Activated naive CD4-positive, alpha-beta T cell treated with anti-CD3 and anti-CD28 coated beads for 36 hours (primary cell): ENCODE results near the gene FADS1. TPM values are rescaled to one million over a fixed set of nuclear protein-coding genes. Genes with fewer than 3 reads are reported as not detected.
A peak's percentile ranks its signal among the peaks of the same experiment; 100 is the strongest.

ENCODE experiments used
- CTCF ChIA-PET: fragments of 350-600 bp; sonication (Branson Sonifier 250); formaldehyde crosslinking; loops from one replicate; lab custom pipeline; 2021; ENCODE audit warnings: antibody characterized with exemption; lab: Charles Lee
- DNase-seq: peaks from one replicate; pipeline ENCODE4 v3.0.0-alpha.2; 2020
- H3K27ac Mint-ChIP-seq: one replicate; pipeline ENCODE4 v1.8.0; 2021; ENCODE audit warnings: mild to moderate bottlenecking, mixed read lengths
- H3K27me3 Mint-ChIP-seq: one replicate; pipeline ENCODE4 v1.8.0; 2021; ENCODE audit warnings: low read depth, mixed read lengths
- H3K36me3 Mint-ChIP-seq: one replicate; pipeline ENCODE4 v1.8.0; 2021; ENCODE audit warnings: low read depth, mixed read lengths
- H3K4me1 Mint-ChIP-seq: one replicate; pipeline ENCODE4 v1.8.0; 2021; ENCODE audit warnings: low read depth, mixed read lengths
- H3K4me3 Mint-ChIP-seq: one replicate; pipeline ENCODE4 v1.8.0; 2021; ENCODE audit warnings: mild to moderate bottlenecking, moderate library complexity, mixed read lengths
- H3K9me3 Mint-ChIP-seq: one replicate; pipeline ENCODE4 v1.8.0; 2021; ENCODE audit warnings: mixed read lengths
- intact Hi-C: fragments of 100-400 bp; cut with micrococcal nuclease; formaldehyde crosslinking; loops from one replicate; pipeline ENCODE4 v1.15.1; 2023
- total RNA-seq, 2 experiments: library from RNA; stranded (reverse); gene quantifications; one replicate each; pipeline ENCODE4 v1.2.3, GENCODE V29; 2021

FADS1 gene
- total RNA-seq, 2 experiments from 2014 or later = 12.1 to 12.8 TPM

- H3K9me3 Mint-ChIP-seq = no peaks in the 10 kb centered on the region
- no peak for DNase-seq
- intact Hi-C loops = no loop called here
- H3K4me3 Mint-ChIP-seq = no peak overlapping the region
- no peaks in the 10 kb centered on the region for H3K27me3 Mint-ChIP-seq
- H3K4me1 Mint-ChIP-seq = no peaks in the 10 kb centered on the region
- H3K36me3 Mint-ChIP-seq = peaks cover 16% of the 10 kb centered on the region
- H3K27ac Mint-ChIP-seq = no peak overlapping the region
- CTCF ChIA-PET = interaction anchor here (1.5 kb wide), 1 partner anchor 13 kb away, joined by 4 read pairs; no protein-coding TSS in a partner anchor
Measured at GRCh38 chr11:61784506-61784805, 32.3 kb downstream of the FADS1 start.

DNA sequence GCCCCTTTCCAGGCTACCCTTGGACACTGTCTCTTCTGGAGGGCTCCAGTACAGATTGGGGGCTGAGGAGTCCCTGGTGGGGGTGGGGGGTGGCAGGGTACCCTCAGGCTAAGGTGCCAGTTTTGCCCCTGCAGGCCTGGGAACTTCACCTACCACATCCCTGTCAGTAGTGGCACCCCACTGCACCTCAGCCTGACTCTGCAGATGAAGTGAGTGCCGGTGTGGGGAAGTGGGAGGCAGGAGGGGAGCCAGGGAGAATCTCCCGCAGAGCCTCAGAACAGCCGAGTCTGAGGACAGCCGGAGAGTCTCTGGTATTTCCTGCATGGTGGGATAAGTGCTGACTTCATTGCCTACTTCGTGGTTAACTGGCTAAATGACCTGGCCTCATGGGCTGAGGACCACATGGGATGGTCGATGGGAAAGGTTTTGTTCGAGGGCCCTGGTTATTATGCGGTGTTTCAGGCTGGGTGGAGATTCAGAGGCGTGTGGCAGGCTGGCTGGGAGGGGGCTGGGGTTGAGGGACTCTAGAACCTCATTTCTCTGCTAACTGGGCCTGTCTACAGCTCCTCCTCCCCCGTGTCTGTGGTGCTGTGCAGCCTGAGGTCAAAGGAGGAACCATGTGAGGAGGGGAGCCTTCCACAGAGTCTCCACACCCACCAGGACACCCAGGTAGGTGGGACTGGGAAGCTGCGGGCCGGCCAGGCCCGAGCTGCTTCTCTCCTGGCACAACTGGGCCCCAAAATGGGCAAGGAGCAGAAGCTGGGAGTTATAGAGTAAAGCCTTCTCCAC is 32.9 kb downstream of the FADS1 start:
- DNase-seq = no peak
- no peak overlapping the region for H3K4me3 Mint-ChIP-seq
- no peak overlapping the region for H3K27ac Mint-ChIP-seq
- H3K36me3 Mint-ChIP-seq = peaks cover 12% of the 10 kb centered on the region
- no peaks in the 10 kb centered on the region for H3K4me1 Mint-ChIP-seq
- intact Hi-C loops = no loop called here
- H3K27me3 Mint-ChIP-seq = no peaks in the 10 kb centered on the region
- CTCF ChIA-PET = interaction anchor here (1.5 kb wide), 1 partner anchor 13 kb away, joined by 4 read pairs; no protein-coding TSS in a partner anchor
- H3K9me3 Mint-ChIP-seq = no peaks in the 10 kb centered on the region

GRCh38 chr11:61782841-61783240 is 34.0 kb downstream of the FADS1 start:
- Mint-ChIP-seq H3K27ac (no peak overlapping the region), H3K36me3 (peaks cover 6% of the 10 kb centered on the region)
- CTCF ChIA-PET = no interaction called here

DNA sequence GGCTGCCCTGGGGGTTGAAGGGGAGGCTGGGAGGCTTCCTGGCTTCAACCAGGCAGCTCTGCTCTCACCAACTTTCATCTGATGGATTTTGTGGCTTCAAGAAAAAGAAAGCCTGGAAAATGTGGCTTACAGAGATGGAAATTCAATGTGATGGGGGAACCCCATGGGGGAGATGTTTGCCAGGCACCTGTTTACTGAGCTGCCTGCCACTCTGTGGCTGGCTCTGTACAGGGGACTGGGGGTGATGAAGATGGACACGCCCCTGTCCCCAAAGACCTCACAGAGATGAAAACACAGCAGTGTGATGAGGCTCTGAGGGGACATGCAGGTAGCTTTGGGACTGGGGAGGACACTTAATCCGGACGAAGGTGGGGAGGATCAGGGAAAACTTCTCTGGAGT is 34.5 kb downstream of the FADS1 start:
- no peak overlapping the region for H3K27ac Mint-ChIP-seq
- no peak for DNase-seq
- H3K4me3 Mint-ChIP-seq = no peak overlapping the region
- peaks cover 3% of the 10 kb centered on the region for H3K27me3 Mint-ChIP-seq
- CTCF ChIA-PET = interaction anchor here (0.6 kb wide), 1 partner anchor 164 kb away, joined by 3 read pairs; no protein-coding TSS in a partner anchor
- peaks cover 5% of the 10 kb centered on the region for H3K4me1 Mint-ChIP-seq
- H3K9me3 Mint-ChIP-seq = no peaks in the 10 kb centered on the region
- intact Hi-C loops = no loop called here
- peaks cover 6% of the 10 kb centered on the region for H3K36me3 Mint-ChIP-seq

More at GRCh38 chr11:61782841-61783240, 34.0 kb downstream of the FADS1 start:
- peaks cover 3% of the 10 kb centered on the region for H3K27me3 Mint-ChIP-seq
- H3K4me1 Mint-ChIP-seq = peaks cover 4% of the 10 kb centered on the region
- no peak overlapping the region for H3K4me3 Mint-ChIP-seq
- DNase-seq = no peak
- no peaks in the 10 kb centered on the region for H3K9me3 Mint-ChIP-seq
- intact Hi-C loops = no loop called here

DNA sequence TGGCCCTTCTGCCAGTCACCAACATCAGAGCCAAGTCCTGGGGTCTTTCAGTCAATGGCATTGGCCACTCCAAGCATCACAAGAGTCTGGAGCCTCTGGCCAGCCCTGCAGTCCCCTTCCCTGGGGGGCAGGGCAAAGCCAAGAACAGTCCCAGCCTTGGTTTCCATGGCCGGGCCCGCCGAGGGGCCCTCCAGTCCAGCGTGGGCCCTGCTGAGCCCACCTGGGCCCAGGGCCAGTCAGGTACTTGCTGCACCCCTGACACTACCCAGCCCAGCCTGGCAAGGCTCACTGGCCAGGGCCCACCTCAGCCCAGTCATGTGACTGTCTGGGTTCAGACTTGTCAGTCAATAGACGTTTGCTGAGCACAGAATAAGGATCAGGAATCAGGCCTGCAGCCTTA is 35.2 kb downstream of the FADS1 start:
- H3K4me1 Mint-ChIP-seq = peaks cover 10% of the 10 kb centered on the region
- H3K27me3 Mint-ChIP-seq = peaks cover 3% of the 10 kb centered on the region
- intact Hi-C loops = no loop called here
- DNase-seq = no peak
- CTCF ChIA-PET = no interaction called here
- peaks cover 6% of the 10 kb centered on the region for H3K36me3 Mint-ChIP-seq
- no peak overlapping the region for H3K4me3 Mint-ChIP-seq
- H3K9me3 Mint-ChIP-seq = no peaks in the 10 kb centered on the region
- H3K27ac Mint-ChIP-seq = no peak overlapping the region

DNA sequence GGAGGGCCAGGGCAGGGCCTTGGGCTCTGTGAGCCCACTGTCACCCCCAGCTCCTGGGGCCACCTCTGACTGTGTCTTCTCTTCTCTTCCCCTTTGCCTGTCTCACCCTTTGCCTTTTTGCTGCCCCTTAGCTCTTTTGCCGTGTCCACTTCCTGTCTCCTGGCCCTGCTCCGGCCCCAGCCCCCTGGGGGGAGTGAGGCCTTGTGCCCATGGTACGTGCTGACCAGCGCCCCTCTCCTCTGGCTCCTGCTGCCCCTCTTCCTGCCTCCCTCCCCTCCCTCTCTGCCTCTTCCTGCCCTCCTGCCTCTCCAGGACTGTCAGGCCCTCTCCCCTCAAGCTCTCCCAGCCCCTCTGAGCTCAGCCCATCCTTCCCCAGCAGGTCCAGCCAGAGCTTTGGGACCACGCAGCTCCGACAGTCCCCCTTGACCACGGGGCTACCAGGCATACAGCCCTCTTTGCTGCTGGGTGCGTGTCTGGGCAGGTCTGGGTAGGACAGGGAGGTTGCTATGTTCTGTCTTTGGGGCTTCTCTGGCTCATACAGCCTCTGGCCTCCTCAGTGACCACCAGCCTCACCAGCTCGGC is 36.1 kb downstream of the FADS1 start:
- H3K4me3 Mint-ChIP-seq = no peak overlapping the region
- no peak overlapping the region for H3K27ac Mint-ChIP-seq
- peaks cover 13% of the 10 kb centered on the region for H3K4me1 Mint-ChIP-seq
- peaks cover 3% of the 10 kb centered on the region for H3K27me3 Mint-ChIP-seq
- CTCF ChIA-PET = interaction anchor here (0.6 to 1.1 kb wide), 2 partner anchors 13 to 215 kb away, joined by 3 read pairs; no protein-coding TSS in a partner anchor
- DNase-seq = no peak
- intact Hi-C loops = no loop called here
- H3K9me3 Mint-ChIP-seq = no peaks in the 10 kb centered on the region
- peaks cover 6% of the 10 kb centered on the region for H3K36me3 Mint-ChIP-seq

DNA sequence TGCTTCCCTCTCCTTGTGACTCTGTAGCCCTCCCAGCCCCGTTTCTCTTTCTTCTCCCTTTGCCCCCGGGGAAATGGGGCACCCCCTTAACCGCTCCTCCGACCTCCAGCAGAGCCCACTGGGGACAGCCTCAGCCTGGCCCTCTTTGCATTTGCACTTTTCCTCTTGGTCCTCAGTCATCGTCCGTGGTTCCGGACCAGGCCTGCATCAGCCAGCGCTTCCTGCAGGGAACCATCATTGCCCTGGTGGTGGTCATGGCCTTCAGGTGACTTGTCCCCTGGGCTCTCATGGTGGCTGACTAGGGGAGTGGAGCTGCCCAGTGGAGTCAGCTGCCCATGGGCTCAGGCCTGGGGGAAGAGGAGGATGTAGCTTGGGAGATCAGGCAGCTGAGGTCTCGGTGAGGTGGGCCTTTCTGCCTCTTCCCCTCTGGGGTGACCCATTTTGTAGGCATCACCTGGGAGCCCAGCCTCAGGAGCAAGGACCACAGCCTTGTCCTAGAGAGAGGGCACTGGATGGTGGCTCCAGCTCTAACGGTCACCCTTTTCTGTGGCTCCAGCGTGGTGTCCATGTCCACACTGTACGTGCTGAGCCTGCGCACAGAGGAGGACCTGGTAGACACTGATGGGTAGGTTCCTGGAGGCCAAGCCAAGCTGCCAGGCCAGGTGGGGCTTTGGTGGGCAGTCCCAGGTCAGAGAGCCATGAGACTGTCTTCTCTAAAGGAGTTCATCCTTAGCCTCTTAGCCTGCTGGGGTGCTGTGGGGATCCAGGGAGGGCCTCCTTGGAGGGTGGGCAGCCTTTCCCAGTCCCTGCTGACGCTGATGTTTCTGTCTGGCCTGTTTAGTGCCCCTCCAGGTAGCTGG is 36.9 kb downstream of the FADS1 start:
- no peaks in the 10 kb centered on the region for H3K9me3 Mint-ChIP-seq
- H3K27ac Mint-ChIP-seq = no peak overlapping the region
- no peak for DNase-seq
- no peak overlapping the region for H3K4me3 Mint-ChIP-seq
- H3K4me1 Mint-ChIP-seq = peaks cover 13% of the 10 kb centered on the region
- intact Hi-C loops = no loop called here
- peaks cover 5% of the 10 kb centered on the region for H3K36me3 Mint-ChIP-seq
- CTCF ChIA-PET = interaction anchor here (0.6 to 1.1 kb wide), 2 partner anchors 14 to 216 kb away, joined by 3 read pairs; no protein-coding TSS in a partner anchor
- H3K27me3 Mint-ChIP-seq = peaks cover 3% of the 10 kb centered on the region

- CTCF ChIA-PET = no interaction called here
- Mint-ChIP-seq H3K27me3 (peaks cover 3% of the 10 kb centered on the region), H3K36me3 (peaks cover 2% of the 10 kb centered on the region), H3K9me3 (no peaks in the 10 kb centered on the region), H3K27ac (no peak overlapping the region), H3K4me1 (peaks cover 13% of the 10 kb centered on the region), H3K4me3 (no peak overlapping the region)
- no peak for DNase-seq
- intact Hi-C loops = no loop called here
Measured at GRCh38 chr11:61778920-61779650, 37.7 kb downstream of the FADS1 start.

DNA sequence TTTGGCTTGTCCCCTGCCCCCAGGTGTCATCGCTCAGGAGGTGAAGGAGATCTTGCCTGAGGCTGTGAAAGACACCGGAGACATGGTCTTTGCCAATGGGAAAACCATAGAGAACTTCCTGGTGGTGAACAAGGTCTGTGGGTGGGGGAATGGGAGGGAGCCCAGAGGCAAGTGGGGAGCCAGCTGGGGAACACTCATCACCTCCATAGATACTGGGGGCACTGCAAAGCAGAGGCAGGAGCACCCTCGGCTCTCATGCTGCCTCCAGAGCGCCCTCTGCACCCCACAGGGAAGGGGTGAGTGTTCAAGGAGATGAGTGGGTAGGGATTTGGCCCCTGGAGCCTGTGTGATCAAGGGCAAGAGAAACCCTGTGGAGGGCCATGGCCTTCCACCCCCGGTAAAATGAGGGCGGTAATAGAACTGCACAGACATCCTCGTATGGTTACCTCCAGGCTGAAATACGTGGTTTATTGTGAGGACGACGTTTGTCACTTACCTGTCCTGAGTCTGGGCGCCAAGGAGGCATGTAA is 38.4 kb downstream of the FADS1 start:
- intact Hi-C loops = no loop called here
- H3K9me3 Mint-ChIP-seq = no peaks in the 10 kb centered on the region
- peaks cover 13% of the 10 kb centered on the region for H3K4me1 Mint-ChIP-seq
- H3K27me3 Mint-ChIP-seq = peaks cover 3% of the 10 kb centered on the region
- no peak overlapping the region for H3K4me3 Mint-ChIP-seq
- no peak for DNase-seq
- H3K36me3 Mint-ChIP-seq = no peaks in the 10 kb centered on the region
- no peak overlapping the region for H3K27ac Mint-ChIP-seq
- CTCF ChIA-PET = no interaction called here

- intact Hi-C loops = no loop called here
- H3K4me3 Mint-ChIP-seq = no peak overlapping the region
- no peaks in the 10 kb centered on the region for H3K36me3 Mint-ChIP-seq
- no peak overlapping the region for H3K27ac Mint-ChIP-seq
- peak; percentile 49 for DNase-seq
- CTCF ChIA-PET = interaction anchor here (1.0 kb wide), 1 partner anchor 44 kb away, joined by 5 read pairs; no protein-coding TSS in a partner anchor
- H3K9me3 Mint-ChIP-seq = no peaks in the 10 kb centered on the region
- peaks cover 14% of the 10 kb centered on the region for H3K4me1 Mint-ChIP-seq
- H3K27me3 Mint-ChIP-seq = peaks cover 3% of the 10 kb centered on the region
Measured at GRCh38 chr11:61777234-61778090, 39.3 kb downstream of the FADS1 start.

- H3K36me3 Mint-ChIP-seq = no peaks in the 10 kb centered on the region
- intact Hi-C loops = loop anchor here (1.0 kb wide), 2 partner anchors 25 to 29 kb away; no protein-coding TSS in a partner anchor
- no peak overlapping the region for H3K27ac Mint-ChIP-seq
- H3K9me3 Mint-ChIP-seq = no peaks in the 10 kb centered on the region
- no peak overlapping the region for H3K4me3 Mint-ChIP-seq
- peaks cover 3% of the 10 kb centered on the region for H3K27me3 Mint-ChIP-seq
- CTCF ChIA-PET = interaction anchor here (1.0 kb wide), 1 partner anchor 43 kb away, joined by 5 read pairs; no protein-coding TSS in a partner anchor
- peak; percentile 78 for DNase-seq
- peaks cover 14% of the 10 kb centered on the region for H3K4me1 Mint-ChIP-seq
Measured at GRCh38 chr11:61776561-61777075, 40.2 kb downstream of the FADS1 start.
